H1 (cell line): ENCODE measurements around the gene THAP4. TPM values are rescaled to one million over a fixed set of nuclear protein-coding genes. Genes with fewer than 3 reads are reported as not detected.

ENCODE experiments used
- CTCF ChIA-PET: fragments of 300-600 bp; sonication (Branson Sonifier 250); formaldehyde crosslinking; loops from one replicate; lab custom pipeline; 2021; ENCODE audit not compliant: partially characterized antibody; lab: Charles Lee
- POLR2A ChIA-PET: fragments of 300-600 bp; sonication (Branson Sonifier 250); formaldehyde crosslinking; loops from one replicate; lab custom pipeline; 2021; ENCODE audit warnings: inconsistent platforms; ENCODE audit not compliant: partially characterized antibody; lab: Charles Lee
- DNase-seq, 2 experiments: peaks; one replicate each; pipeline versions ENCODE4 v3.0.0 to v3.0.0-alpha.2; 2010 to 2022; ENCODE audit warnings: low spot score in 2 of 2, low read depth in 1 of 2, mixed read lengths in 1 of 2
- FAIRE-seq: peaks from 2 replicates; lab custom pipeline; 2011; peaks lifted over from hg19 to GRCh38; lab: Jason Lieb, UNC
- H2AFZ ChIP-seq: 2 replicates; pipeline ENCODE4 v1.8.1; 2012; ENCODE audit warnings: low read length, inconsistent platforms
- H2AK5ac ChIP-seq: 2 replicates; pipeline ENCODE4 v1.6.1; 2013; ENCODE audit warnings: low read depth, low read length
- H2BK120ac ChIP-seq: replicated peaks from 2 replicates; pipeline ENCODE3; 2013; ENCODE audit warnings: low read depth, low read length, inconsistent platforms
- H2BK12ac ChIP-seq: 2 replicates; pipeline ENCODE4 v1.6.1; 2013; ENCODE audit warnings: low read depth, low read length
- H2BK15ac ChIP-seq: 2 replicates; pipeline ENCODE4 v1.6.1; 2013; ENCODE audit warnings: low read length
- H2BK20ac ChIP-seq: 2 replicates; pipeline ENCODE4 v1.6.1; 2013; ENCODE audit warnings: low read length
- H2BK5ac ChIP-seq: 2 replicates; pipeline ENCODE4 v1.6.1; 2013; ENCODE audit warnings: low read depth, low read length
- H3K14ac ChIP-seq: 2 replicates; pipeline ENCODE4 v1.6.1; 2013; ENCODE audit warnings: inconsistent platforms; ENCODE audit not compliant: insufficient read length
- H3K18ac ChIP-seq: 2 replicates; pipeline ENCODE4 v1.6.1; 2013; ENCODE audit warnings: low read length; ENCODE audit errors: extremely low read depth
- H3K23ac ChIP-seq: 2 replicates; pipeline ENCODE4 v1.6.1; 2013; ENCODE audit warnings: inconsistent platforms; ENCODE audit not compliant: insufficient read length
- H3K23me2 ChIP-seq: 2 replicates; pipeline ENCODE4 v1.6.1; 2013; ENCODE audit warnings: low read depth, low read length
- H3K27ac ChIP-seq: 2 replicates; pipeline ENCODE4 v1.6.1; 2011; ENCODE audit warnings: low read depth, low read length, inconsistent platforms
- H3K27me3 ChIP-seq, 4 experiments: replicated peaks in 1 of 4; 1 replicate in 1 of 4; 2 replicates in 3 of 4; pipeline versions ENCODE4 v1.6.1 to v1.8.1; 2011 to 2013; ENCODE audit warnings: low read length in 3 of 4, mild to moderate bottlenecking in 3 of 4, inconsistent platforms in 2 of 4, mixed read lengths in 2 of 4, moderate library complexity in 1 of 4; ENCODE audit not compliant: control insufficient read depth in 3 of 4, insufficient read depth in 3 of 4; ENCODE audit errors: extremely low read depth in 1 of 4
- H3K36me3 ChIP-seq, 4 experiments: 2 replicates each; pipeline versions ENCODE4 v1.6.1 to v1.8.1; 2011 to 2013; ENCODE audit warnings: mild to moderate bottlenecking in 4 of 4, low read length in 3 of 4, moderate library complexity in 2 of 4, control low read depth in 1 of 4, inconsistent platforms in 1 of 4; ENCODE audit not compliant: insufficient read depth in 4 of 4, control insufficient read depth in 2 of 4
- H3K4ac ChIP-seq: replicated peaks from 2 replicates; pipeline ENCODE3; 2013; ENCODE audit warnings: low read length, low read depth, mixed read lengths, inconsistent platforms; ENCODE audit not compliant: insufficient read length
- H3K4me1 ChIP-seq, 4 experiments: replicated peaks in 1 of 4; 1 replicate in 1 of 4; 2 replicates in 3 of 4; pipeline versions ENCODE4 v1.6.1 to v1.8.1; 2011 to 2013; ENCODE audit warnings: low read length in 3 of 4, inconsistent platforms in 2 of 4, mixed read lengths in 1 of 4; ENCODE audit not compliant: insufficient read depth in 4 of 4, control insufficient read depth in 3 of 4
- H3K4me2 ChIP-seq, 2 experiments: 2 replicates each; pipeline versions ENCODE4 v1.6.1 to v1.8.1; 2011 to 2013; ENCODE audit warnings: low read depth in 2 of 2, low read length in 2 of 2, control low read depth in 1 of 2, inconsistent platforms in 1 of 2, mild to moderate bottlenecking in 1 of 2; ENCODE audit not compliant: insufficient read depth in 1 of 2
- H3K4me3 ChIP-seq, 4 experiments: fragments of 200-600, 300-600 bp in 1 of 4; sonication (generic), shearing (Covaris generic), sonication (Bioruptor Twin) in 1 of 4; 2 replicates each; pipeline versions ENCODE4 v1.5.1 to v1.8.1; 2011 to 2016; ENCODE audit warnings: low read length in 4 of 4, low read depth in 3 of 4, control low read depth in 2 of 4, inconsistent platforms in 2 of 4, mild to moderate bottlenecking in 2 of 4, mixed read lengths in 1 of 4, moderate library complexity in 1 of 4; ENCODE audit not compliant: insufficient read depth in 2 of 4; ENCODE audit errors: extremely low read depth in 1 of 4
- H3K56ac ChIP-seq: replicated peaks from 2 replicates; pipeline ENCODE3; 2013; ENCODE audit warnings: low read depth, mild to moderate bottlenecking, mixed read lengths, low read length, inconsistent platforms; ENCODE audit not compliant: insufficient read length
- H3K79me1 ChIP-seq: 2 replicates; pipeline ENCODE4 v1.6.1; 2013; ENCODE audit warnings: low read depth, low read length, control low read depth
- H3K79me2 ChIP-seq, 2 experiments: 2 replicates each; pipeline versions ENCODE4 v1.6.1 to v1.8.1; 2012 to 2013; ENCODE audit warnings: low read length in 2 of 2, mild to moderate bottlenecking in 2 of 2, inconsistent platforms in 1 of 2; ENCODE audit not compliant: insufficient read depth in 2 of 2, control insufficient read depth in 1 of 2
- H3K9ac ChIP-seq, 4 experiments: replicated peaks in 1 of 4; 1 replicate in 1 of 4; 2 replicates in 3 of 4; pipeline versions ENCODE4 v1.6.1 to v1.8.1; 2011 to 2013; ENCODE audit warnings: low read depth in 3 of 4, low read length in 3 of 4, control low read depth in 2 of 4, mild to moderate bottlenecking in 2 of 4, moderate library complexity in 2 of 4, inconsistent platforms in 1 of 4; ENCODE audit errors: extremely low read depth in 1 of 4
- H3K9me3 ChIP-seq, 2 experiments: 2 replicates each; pipeline versions ENCODE4 v1.6.1 to v1.8.1; 2012 to 2013; ENCODE audit warnings: mild to moderate bottlenecking in 2 of 2, moderate library complexity in 2 of 2, control low read depth in 1 of 2, inconsistent platforms in 1 of 2, low read depth in 1 of 2, low read length in 1 of 2, mixed read lengths in 1 of 2; ENCODE audit not compliant: insufficient read depth in 2 of 2
- H4K20me1 ChIP-seq, 2 experiments: replicated peaks in 1 of 2; 2 replicates each; pipeline versions ENCODE3 to v1.8.1; 2011 to 2013; ENCODE audit warnings: inconsistent platforms in 2 of 2, low read length in 2 of 2, mild to moderate bottlenecking in 1 of 2; ENCODE audit not compliant: insufficient read depth in 2 of 2, control insufficient read depth in 1 of 2
- H4K5ac ChIP-seq: 2 replicates; pipeline ENCODE4 v1.6.1; 2013; ENCODE audit warnings: low read length, low read depth, mixed read lengths, inconsistent platforms; ENCODE audit not compliant: insufficient read length
- H4K8ac ChIP-seq: 2 replicates; pipeline ENCODE4 v1.8.0; 2013; ENCODE audit warnings: mild to moderate bottlenecking, moderate library complexity, low read length, inconsistent platforms; ENCODE audit not compliant: insufficient read depth; ENCODE audit errors: extremely low read depth
- H4K91ac ChIP-seq: replicated peaks from 2 replicates; pipeline ENCODE3; 2013; ENCODE audit warnings: low read length, mixed read lengths, inconsistent platforms; ENCODE audit not compliant: insufficient read length
- CHD2 ChIP-seq: IDR thresholded peaks from 2 replicates; pipeline ENCODE4 v1.6.1; 2012; ENCODE audit warnings: low read length, improper control_type of control experiment
- SAP30 ChIP-seq: fragments of 300-600 bp; sonication (generic); IDR thresholded peaks from 2 replicates; pipeline ENCODE4 v1.7.1; 2012; ENCODE audit warnings: low read length, moderate library complexity, mild to moderate bottlenecking, inconsistent platforms; ENCODE audit not compliant: insufficient read depth, insufficient replicate concordance
- SRF ChIP-seq: IDR thresholded peaks from 2 replicates; pipeline ENCODE4 v1.6.1; 2011; ENCODE audit warnings: mild to moderate bottlenecking, low read depth, low read length, moderate library complexity
- WGBS, 2 experiments: shearing (Covaris generic) in 1 of 2; methylation state at CpG; one replicate each; pipeline versions ENCODE4 v1.1.6 to v1.1.7; 2013 to 2015; ENCODE audit warnings: low lambda C conversion rate in 2 of 2, mixed read lengths in 2 of 2, inconsistent platforms in 1 of 2, low coverage in 1 of 2, missing lambda C conversion rate in 1 of 2; ENCODE audit not compliant: insufficient replicate concordance in 2 of 2, insufficient coverage in 1 of 2, insufficient read length in 1 of 2; ENCODE audit errors: extremely low coverage in 1 of 2, missing lambda C conversion rate in 1 of 2; 5-methylcytosine and 5-hydroxymethylcytosine counted together
- polyA plus RNA-seq, 7 experiments: library from polyadenylated mRNA; depleted of rRNA in 3 of 7; stranded (reverse) in 5 of 7; unstranded in 2 of 7; fragments of >200 nt in 5 of 7; fragments of 200-250 nt in 2 of 7; gene quantifications; 1 replicate in 5 of 7; 2 replicates in 1 of 7; 4 replicates in 1 of 7; pipeline versions ENCODE4 v1.2.1 to v1.2.3, GENCODE V29; 2011 to 2013; ENCODE audit warnings: missing spikeins in 2 of 7, mixed read lengths in 2 of 7
- total RNA-seq: library from RNA; stranded (reverse); fragmentation: NEBNext Ultra II Directional; extraction: Animal tissue kit (Norgen Biotek cat#: 25700); gene quantifications from 2 replicates; pipeline ENCODE4 v1.2.1, GENCODE V29; 2021

Gene THAP4
- total and polyA plus RNA-seq, 2 of the 8 experiments (the other 6 are each of a cell fraction or from before 2014, with no cell fraction given): 78.9 to 83.6 TPM

DNA sequence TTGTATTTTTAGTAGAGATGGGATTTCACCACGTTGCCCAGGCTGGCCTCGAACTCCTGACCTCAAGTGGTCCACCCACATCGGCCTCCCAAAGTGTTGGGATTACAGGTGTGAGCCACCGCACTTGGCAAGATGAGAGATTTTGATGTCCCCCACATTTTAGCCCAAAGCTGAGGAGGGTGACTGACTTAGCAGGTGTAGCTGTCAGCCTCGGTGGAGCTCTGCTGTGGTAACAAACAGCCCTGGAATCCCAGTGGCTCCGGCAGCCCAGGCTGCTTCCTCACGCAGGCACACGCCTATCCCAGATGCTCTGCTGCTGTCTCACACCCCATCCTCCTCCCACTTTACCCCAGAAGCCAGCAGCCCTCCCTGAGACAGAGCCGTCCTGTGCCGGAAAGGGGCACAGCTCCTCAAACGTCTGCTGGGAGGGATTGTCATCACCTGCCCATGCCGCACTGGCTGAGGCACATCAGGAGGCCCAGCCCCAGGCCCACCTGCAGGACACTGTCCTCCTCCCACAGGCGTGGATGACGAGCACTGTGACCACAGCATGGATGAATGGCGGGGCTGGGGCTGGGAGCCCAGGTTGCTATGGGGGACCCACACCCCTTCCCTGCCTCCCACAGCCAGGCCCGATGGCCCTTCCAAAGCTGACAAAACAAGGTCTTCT is 89.0 kb downstream of the THAP4 start:
- H3K23ac ChIP-seq: no peak overlapping the region
- H3K9ac ChIP-seq: no peak overlapping the region
- H3K4me3 ChIP-seq: no peak overlapping the region
- no peak overlapping the region for H3K27ac ChIP-seq
- peak overlapping the region; percentile 76; the same call in 1 of the 2 replicates for H2BK12ac ChIP-seq
- 0 out of 2 replicates have a peak overlapping the region, but pooled peaks have one; percentile 37 for H2BK15ac ChIP-seq
- H2AK5ac ChIP-seq: no peak overlapping the region
- peaks cover 0 to 4% (median 1%) of the 10 kb centered on the region in 4 experiments; a peak in 4 of 7 replicates for H3K4me1 ChIP-seq
- no peak overlapping the region for H4K5ac ChIP-seq
- H3K4me2 ChIP-seq: no peak overlapping the region
- TF ChIP-seq SRF (no peak), CHD2 (no peak), SAP30 (no peak)
- TF ChIP-seq, all 59 proteins: peak for 0
- H3K36me3 ChIP-seq: no peaks in the 10 kb centered on the region
- H3K79me1 ChIP-seq: no peaks in the 10 kb centered on the region
- no peak overlapping the region for H3K14ac ChIP-seq
- H3K4ac ChIP-seq: no peak overlapping the region
- peak overlapping the region; percentile 35; the same call in 1 of the 2 replicates for H4K8ac ChIP-seq
- no peak overlapping the region for H3K56ac ChIP-seq
- peaks cover 0 to 5% of the 10 kb centered on the region in 2 experiments for H4K20me1 ChIP-seq
- CTCF ChIA-PET: interaction anchor here (1.0 kb wide), 2 partner anchors 20 to 56 kb away, joined by 3 read pairs; no protein-coding TSS in a partner anchor
- H2BK120ac ChIP-seq: no peak overlapping the region
- H3K9me3 ChIP-seq: no peaks in the 10 kb centered on the region
- no peak overlapping the region for H2AFZ ChIP-seq
- no peak overlapping the region for H2BK5ac ChIP-seq
- 89% methylated on average over 16 of the region's 16 CpGs; no CpG with 5 or more reads in 1 of the 2 experiments for WGBS, 2 experiments
- FAIRE-seq (no peak), DNase-seq (no peak)
- peaks cover 4 to 8% (median 5%) of the 10 kb centered on the region in 4 experiments for H3K27me3 ChIP-seq
- no peaks in the 10 kb centered on the region for H3K79me2 ChIP-seq
- POLR2A ChIA-PET: interaction anchor here (1.0 to 1.4 kb wide), 3 partner anchors 11 to 40 kb away, joined by 3 read pairs; partner anchors contain the start of genes BOK and STK25
- H2BK20ac ChIP-seq: no peak overlapping the region
- peaks cover 10% of the 10 kb centered on the region; the same call in 1 of the 2 replicates for H3K23me2 ChIP-seq
- no peak overlapping the region for H4K91ac ChIP-seq
- H3K18ac ChIP-seq: no peak overlapping the region
